ENCODE measurements around the gene OR13G1.
A peak's percentile ranks its signal among the peaks of the same experiment; 100 is the strongest.
"Not testable (repeated sequence)": the region's sequence is repeated elsewhere in the genome, so short reads cannot be mapped to it uniquely, and the experiment has no call there.

The OR13G1 gene, protein sequence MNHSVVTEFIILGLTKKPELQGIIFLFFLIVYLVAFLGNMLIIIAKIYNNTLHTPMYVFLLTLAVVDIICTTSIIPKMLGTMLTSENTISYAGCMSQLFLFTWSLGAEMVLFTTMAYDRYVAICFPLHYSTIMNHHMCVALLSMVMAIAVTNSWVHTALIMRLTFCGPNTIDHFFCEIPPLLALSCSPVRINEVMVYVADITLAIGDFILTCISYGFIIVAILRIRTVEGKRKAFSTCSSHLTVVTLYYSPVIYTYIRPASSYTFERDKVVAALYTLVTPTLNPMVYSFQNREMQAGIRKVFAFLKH

GRCh38 chr1:247679639-247680038, at the start of gene OR13G1:
OR13G1 (minus strand) TSS chr1:247679739; CDS start chr1:247673041, 6,698 bp downstream.
- no peak for DNase-seq (ENCODE audit: low read depth, low spot score)

GRCh38 chr1:247721222-247721621, 41.7 kb upstream of the OR13G1 start:
- no peak for DNase-seq (ENCODE audit: low read depth, low spot score)

- no peak for DNase-seq (ENCODE audit: low read depth, low spot score)
Observed at GRCh38 chr1:247716546-247716945, 37.0 kb upstream of the OR13G1 start, which contains the start of gene OR6F1. OR6F1 (minus strand) TSS chr1:247716646; CDS start chr1:247712755, 3,891 bp downstream.

DNA sequence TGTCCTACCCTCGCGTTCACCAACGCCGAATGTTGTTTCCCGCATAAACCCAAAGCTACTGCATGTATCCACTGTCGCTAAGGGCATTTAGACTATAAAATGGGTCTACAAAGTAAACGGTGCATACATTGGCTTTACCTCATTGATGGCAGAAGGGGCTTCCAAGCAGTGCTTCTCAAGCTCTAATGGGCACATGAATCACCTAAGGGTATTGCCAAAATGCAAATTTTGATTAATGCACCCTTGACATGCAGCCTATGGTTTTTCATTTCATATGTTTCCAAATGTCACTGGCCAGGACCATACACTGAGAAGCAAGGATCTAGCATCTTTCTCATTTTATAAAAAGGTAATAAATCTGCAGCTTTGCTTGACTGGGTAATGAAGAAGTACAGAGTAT, 34.2 kb upstream of the OR13G1 start:
- no peak for DNase-seq (ENCODE audit: low read depth, low spot score)

DNA sequence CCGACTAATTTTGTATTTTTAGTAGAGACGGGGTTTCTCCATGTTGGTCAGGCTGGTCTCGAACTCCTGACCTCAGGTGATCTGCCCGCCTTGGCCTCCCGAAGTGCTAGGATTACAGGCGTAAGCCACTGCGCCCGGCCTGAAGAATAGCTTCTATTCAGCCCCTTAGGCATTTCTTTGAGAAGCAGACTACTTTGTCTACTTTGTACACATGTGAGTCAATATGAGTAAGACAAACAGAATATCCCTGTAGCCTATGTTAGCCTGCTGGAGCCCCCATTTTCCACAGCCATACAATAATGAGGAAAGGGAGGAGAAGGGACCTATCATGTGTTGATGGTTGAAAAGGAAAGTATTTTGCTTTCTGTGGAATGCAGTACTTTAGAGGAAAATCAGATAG, 31.1 kb upstream of the OR13G1 start:
- DNase-seq (ENCODE audit: low read depth, low spot score), result not testable (repeated sequence)

- no peak for DNase-seq (ENCODE audit: low read depth, low spot score)
Observed at GRCh38 chr1:247701338-247701737, 21.8 kb upstream of the OR13G1 start.

DNA sequence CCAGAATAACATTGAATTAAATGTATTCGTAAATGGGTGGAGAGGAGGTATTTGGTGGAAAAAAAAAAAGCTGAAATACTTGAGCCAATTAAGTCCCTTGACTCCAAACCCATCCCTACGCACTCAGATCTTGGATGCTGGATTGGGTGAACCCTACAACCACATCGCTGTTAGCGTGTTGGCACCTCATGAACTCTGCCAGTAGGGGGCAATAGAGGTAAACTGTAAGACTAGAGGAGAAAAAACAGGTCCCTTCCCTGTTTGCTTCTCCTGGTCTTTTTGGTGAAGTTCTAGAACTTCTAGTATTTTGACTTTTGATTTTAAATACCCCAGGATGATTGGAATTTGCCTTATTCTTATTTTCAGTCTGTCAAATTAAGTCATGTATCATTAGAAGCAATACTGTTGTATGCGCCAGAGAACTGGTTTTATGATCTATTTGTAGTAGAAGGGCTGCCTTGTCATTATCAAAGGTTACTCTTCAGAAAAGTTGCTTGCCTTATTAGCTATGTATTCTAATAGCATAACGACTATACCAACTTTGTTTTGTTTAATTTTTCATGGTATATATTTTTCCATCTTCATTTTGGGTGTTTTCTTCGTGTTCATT, 1.9 kb upstream of the OR13G1 start:
- peak; percentile 58 for DNase-seq (ENCODE audit: low read depth, low spot score)

GRCh38 chr1:247680171-247680570, 632 bp upstream of the OR13G1 start:
- DNase-seq (ENCODE audit: low read depth, low spot score), result no peak

- no peak for DNase-seq (ENCODE audit: low read depth, low spot score)
Observed at GRCh38 chr1:247669225-247669624, 10.3 kb downstream of the OR13G1 start.

DNA sequence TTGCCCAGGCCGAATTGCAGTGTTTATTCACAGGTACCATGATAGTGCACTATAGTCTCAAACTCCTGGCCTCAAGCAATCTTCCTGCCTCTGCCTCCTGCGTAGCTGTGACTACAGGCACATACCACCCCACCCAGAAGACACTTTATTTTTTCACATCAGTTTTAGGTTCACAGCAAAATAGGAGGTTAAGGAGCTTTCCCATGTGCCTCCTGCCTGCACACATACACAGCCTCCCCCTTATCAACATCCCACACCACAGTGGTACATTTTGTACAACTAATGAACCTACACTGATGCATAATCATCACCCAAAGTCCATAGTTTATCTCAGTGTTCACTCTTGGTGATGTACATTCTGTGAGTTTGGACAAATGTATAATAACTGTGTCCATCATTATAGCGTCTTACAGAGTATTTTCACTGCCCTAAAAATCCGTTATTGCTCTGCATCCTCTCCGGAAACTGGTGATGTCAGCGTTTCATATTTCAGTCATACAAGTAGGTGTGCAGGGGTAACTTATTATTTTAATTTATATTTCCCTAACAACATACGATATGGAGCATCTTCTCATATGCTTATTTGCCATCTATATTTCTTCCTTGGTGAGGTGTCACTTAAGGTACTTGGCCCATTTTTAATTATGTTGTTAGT, 23.2 kb downstream of the OR13G1 start:
- DNase-seq (ENCODE audit: low read depth, low spot score), result no peak

- DNase-seq (ENCODE audit: low read depth, low spot score), result no peak
Observed at GRCh38 chr1:247653040-247653439, 26.5 kb downstream of the OR13G1 start.

- no peak for DNase-seq (ENCODE audit: low read depth, low spot score)
Observed at GRCh38 chr1:247647864-247648263, 31.7 kb downstream of the OR13G1 start.

- DNase-seq (ENCODE audit: low read depth, low spot score), result no peak
Observed at GRCh38 chr1:247646867-247647266, 32.7 kb downstream of the OR13G1 start.

GRCh38 chr1:247642742-247643141, 36.8 kb downstream of the OR13G1 start:
- DNase-seq (ENCODE audit: low read depth, low spot score), result no peak

- peak; percentile 81 for DNase-seq (ENCODE audit: low read depth, low spot score)
Observed at GRCh38 chr1:247639381-247639981, 40.1 kb downstream of the OR13G1 start.

DNA sequence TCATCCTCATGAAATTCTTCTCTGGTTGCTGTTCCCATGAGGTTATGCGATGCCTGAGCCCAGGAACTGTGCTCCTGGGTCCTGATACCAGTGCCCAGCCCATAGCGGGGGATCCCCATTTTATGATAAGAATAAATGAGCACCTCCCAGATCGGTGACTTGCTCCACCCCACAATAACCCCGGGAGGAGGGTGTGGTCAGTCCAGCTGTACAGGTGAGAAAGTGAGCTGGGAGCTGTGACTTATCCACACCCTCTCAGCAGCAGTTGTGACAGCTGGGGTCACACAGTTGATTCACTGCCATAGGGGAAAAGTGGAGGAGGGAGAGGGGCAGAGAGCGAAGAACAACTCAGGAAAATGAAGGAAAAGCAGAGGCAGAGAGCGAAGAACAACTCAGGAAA, 40.8 kb downstream of the OR13G1 start:
- DNase-seq (ENCODE audit: low read depth, low spot score), result no peak

DNA sequence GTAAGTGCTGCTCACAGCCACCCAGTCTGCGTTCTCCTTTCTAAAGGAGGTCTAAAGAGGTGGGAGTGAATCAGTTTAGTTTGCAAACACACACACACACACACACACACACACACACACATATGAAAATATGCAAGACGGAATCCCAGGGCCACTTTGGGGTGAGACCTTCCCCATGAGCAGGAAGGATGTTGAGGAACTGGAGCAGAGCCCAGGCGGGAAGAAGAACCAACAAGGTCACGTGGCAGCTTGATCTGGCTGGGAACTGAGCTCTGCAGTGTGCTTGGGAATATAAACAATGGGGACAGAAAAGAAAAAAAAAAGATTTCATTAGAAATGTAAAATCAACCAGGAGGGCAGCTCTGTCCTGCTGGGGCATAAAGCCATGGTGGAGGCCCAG, 41.5 kb downstream of the OR13G1 start:
- no peak for DNase-seq (ENCODE audit: low read depth, low spot score)

GRCh38 chr1:247627951-247628350, 51.6 kb downstream of the OR13G1 start:
- DNase-seq (ENCODE audit: low read depth, low spot score), result no peak
